Kidney epithelial cell (primary cell): Measurements from ENCODE around the gene CFAP68. TPM values are rescaled to one million over a fixed set of nuclear protein-coding genes. Genes with fewer than 3 reads are reported as not detected.

Experiments
- DNase-seq: peaks from one replicate; pipeline ENCODE4 v3.0.0-alpha.2; 2010; ENCODE audit warnings: low read depth
- H3K27me3 ChIP-seq: 2 replicates; pipeline ENCODE4 v1.6.0; 2011; ENCODE audit warnings: low read length; ENCODE audit not compliant: control insufficient read depth, insufficient read depth
- H3K36me3 ChIP-seq: 2 replicates; pipeline ENCODE4 v1.5.1; 2011; ENCODE audit warnings: low read length; ENCODE audit not compliant: control insufficient read depth, insufficient read depth
- H3K4me3 ChIP-seq: 2 replicates; pipeline ENCODE4 v1.5.1; 2011; ENCODE audit warnings: low read depth, mild to moderate bottlenecking, control low read depth, low read length
- total RNA-seq: library from RNA; depleted of rRNA; stranded (reverse); fragments of >200 nt; gene quantifications from 2 replicates; pipeline ENCODE4 v1.2.3, GENCODE V29; 2015
- TF ChIP-seq, protein P1 (sequence below): IDR thresholded peaks from 2 replicates; pipeline ENCODE4 v1.5.1; 2011; ENCODE audit warnings: mild to moderate bottlenecking, moderate library complexity, low read length, control low read depth, inconsistent platforms; ENCODE audit not compliant: insufficient read depth, poor library complexity, severe bottlenecking

Gene CFAP68
- total RNA-seq, 1 donor from 2014 or later = 16.8 TPM

DNA sequence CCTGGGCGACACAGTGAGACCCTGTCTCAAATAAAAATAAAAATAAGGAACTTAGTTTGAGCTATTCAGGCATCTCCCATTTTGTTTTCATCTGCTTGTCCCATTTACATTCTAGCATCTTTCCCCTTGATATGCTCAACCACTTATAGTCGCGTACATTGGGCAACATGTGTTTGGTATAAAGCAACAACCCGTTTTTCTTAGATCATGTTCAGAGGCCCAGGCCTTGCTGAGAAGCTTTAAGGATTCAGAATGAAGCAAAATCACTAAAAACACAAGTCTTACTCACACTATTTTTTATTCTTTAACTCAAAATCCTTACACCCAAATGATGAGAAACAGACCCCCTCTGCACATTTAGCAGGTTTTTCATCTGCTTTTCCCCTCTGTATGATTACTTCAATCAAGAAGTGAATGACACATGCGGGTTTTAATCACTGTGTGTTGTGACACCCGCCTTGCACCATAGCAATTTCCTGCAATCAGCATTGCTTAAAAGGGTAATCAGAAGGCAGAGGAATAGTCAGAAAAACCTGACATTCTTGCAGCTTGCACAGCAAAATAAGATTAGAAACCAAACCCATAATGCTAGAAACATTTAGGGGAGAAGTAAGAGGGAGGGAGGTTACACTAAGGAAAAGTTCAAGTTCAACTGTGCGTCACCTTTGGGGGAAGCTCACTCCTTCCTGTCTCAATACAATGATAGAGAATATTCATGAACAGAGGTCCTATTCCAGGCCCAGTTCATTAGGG lies 33.9 kb upstream of the CFAP68 start:
- DNase-seq = no peak
- Histone ChIP-seq H3K27me3 (no peaks in the 10 kb centered on the region), H3K4me3 (no peak overlapping the region), H3K36me3 (no peaks in the 10 kb centered on the region)
- TF ChIP-seq, protein P1, sequence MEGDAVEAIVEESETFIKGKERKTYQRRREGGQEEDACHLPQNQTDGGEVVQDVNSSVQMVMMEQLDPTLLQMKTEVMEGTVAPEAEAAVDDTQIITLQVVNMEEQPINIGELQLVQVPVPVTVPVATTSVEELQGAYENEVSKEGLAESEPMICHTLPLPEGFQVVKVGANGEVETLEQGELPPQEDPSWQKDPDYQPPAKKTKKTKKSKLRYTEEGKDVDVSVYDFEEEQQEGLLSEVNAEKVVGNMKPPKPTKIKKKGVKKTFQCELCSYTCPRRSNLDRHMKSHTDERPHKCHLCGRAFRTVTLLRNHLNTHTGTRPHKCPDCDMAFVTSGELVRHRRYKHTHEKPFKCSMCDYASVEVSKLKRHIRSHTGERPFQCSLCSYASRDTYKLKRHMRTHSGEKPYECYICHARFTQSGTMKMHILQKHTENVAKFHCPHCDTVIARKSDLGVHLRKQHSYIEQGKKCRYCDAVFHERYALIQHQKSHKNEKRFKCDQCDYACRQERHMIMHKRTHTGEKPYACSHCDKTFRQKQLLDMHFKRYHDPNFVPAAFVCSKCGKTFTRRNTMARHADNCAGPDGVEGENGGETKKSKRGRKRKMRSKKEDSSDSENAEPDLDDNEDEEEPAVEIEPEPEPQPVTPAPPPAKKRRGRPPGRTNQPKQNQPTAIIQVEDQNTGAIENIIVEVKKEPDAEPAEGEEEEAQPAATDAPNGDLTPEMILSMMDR = no peak

GRCh38 chr11:111846063-111846462 lies 33.3 kb upstream of the CFAP68 start:
- Histone ChIP-seq H3K4me3 (no peak overlapping the region), H3K36me3 (no peaks in the 10 kb centered on the region), H3K27me3 (no peaks in the 10 kb centered on the region)
- DNase-seq = no peak
- TF ChIP-seq, protein P1 = no peak

GRCh38 chr11:111846636-111847035 lies 32.7 kb upstream of the CFAP68 start:
- TF ChIP-seq, protein P1 = no peak
- DNase-seq = no peak
- no peaks in the 10 kb centered on the region for H3K36me3 ChIP-seq
- no peak overlapping the region for H3K4me3 ChIP-seq
- no peaks in the 10 kb centered on the region for H3K27me3 ChIP-seq

DNA sequence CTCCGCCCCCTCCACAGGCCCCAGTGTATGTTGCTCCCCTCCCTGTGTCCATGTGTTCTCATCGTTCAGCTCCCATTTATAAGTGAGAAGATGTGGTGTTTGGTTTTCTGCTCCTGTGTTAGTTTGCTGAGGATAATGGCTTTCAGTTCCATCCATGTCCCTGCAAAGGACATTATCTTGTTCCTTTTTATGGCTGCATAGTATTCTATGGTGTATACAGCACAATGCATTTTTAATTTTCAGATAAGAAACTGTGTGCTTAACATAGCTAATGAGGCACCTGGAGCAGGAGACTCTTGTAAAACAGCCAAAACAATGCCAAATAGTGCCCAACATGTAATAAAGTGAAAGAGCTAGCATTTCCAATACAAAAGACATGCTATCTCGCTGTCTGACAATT lies 29.7 kb upstream of the CFAP68 start:
- TF ChIP-seq, protein P1 = no peak
- Histone ChIP-seq H3K4me3 (no peak overlapping the region), H3K36me3 (no peaks in the 10 kb centered on the region), H3K27me3 (no peaks in the 10 kb centered on the region)
- no peak for DNase-seq

- Histone ChIP-seq H3K4me3 (no peak overlapping the region), H3K27me3 (no peaks in the 10 kb centered on the region), H3K36me3 (no peaks in the 10 kb centered on the region)
- DNase-seq = no peak
- TF ChIP-seq, protein P1 = no peak
These were observed 28.3 kb upstream of the CFAP68 start for GRCh38 chr11:111851067-111851466.

DNA sequence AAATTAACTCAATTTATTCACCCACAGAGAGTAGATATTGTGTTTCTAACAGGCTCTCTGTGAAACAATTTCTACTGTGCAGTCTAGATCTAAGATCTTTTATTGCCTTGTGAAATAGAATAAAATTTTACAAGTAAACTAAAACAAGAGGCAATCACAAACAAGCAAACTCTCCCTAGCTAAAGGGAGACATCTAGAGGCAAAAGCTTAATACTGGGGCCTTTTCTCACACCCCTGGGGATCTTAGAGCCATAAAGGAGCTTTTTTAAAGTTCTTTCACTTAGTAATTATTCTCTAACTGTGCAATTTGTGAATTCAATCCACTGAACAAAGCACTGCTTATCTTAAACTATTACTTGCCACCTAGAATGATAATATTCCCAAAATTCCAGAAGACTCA lies 27.7 kb upstream of the CFAP68 start:
- DNase-seq = no peak
- no peak overlapping the region for H3K4me3 ChIP-seq
- H3K36me3 ChIP-seq = no peaks in the 10 kb centered on the region
- no peaks in the 10 kb centered on the region for H3K27me3 ChIP-seq
- TF ChIP-seq, protein P1 = peak; percentile 42
